GM12864 (cell line): Measurements from ENCODE around the gene AKAP9.
"Not testable (repeated sequence)": the region's sequence is repeated elsewhere in the genome, so short reads cannot be mapped to it uniquely, and the experiment has no call there.

ENCODE experiments used
- DNase-seq: peaks from one replicate; pipeline ENCODE4 v3.0.0-alpha.2; 2011; ENCODE audit warnings: low read depth
- H3K4me3 ChIP-seq: 2 replicates; pipeline ENCODE4 v1.5.1; 2011; ENCODE audit warnings: mild to moderate bottlenecking, low read depth, low read length, control low read depth
- CTCF ChIP-seq: IDR thresholded peaks from 2 replicates; pipeline ENCODE4 v1.5.1; 2011; ENCODE audit warnings: low read depth, mild to moderate bottlenecking, moderate library complexity, low read length, control low read depth, inconsistent platforms; ENCODE audit errors: missing control alignments

The AKAP9 gene

GRCh38 chr7:92100534-92100933 lies 159.9 kb downstream of the AKAP9 start:
- no peak for DNase-seq

GRCh38 chr7:92102862-92103261 lies 162.2 kb downstream of the AKAP9 start:
- not testable (repeated sequence) for DNase-seq, H3K4me3 ChIP-seq

More at GRCh38 chr7:92100534-92100933, 159.9 kb downstream of the AKAP9 start:
- no peak overlapping the region for H3K4me3 ChIP-seq
- TF ChIP-seq CTCF, result no peak

GRCh38 chr7:92108821-92109220 lies 168.2 kb downstream of the AKAP9 start:
- no peak for DNase-seq

GRCh38 chr7:92110857-92111256 lies 170.2 kb downstream of the AKAP9 start:
- H3K4me3 ChIP-seq, result no peak overlapping the region
- TF ChIP-seq CTCF, result no peak
- DNase-seq, result no peak

More at GRCh38 chr7:92108821-92109220, 168.2 kb downstream of the AKAP9 start:
- H3K4me3 ChIP-seq, result no peak overlapping the region
- TF ChIP-seq CTCF, result no peak

- H3K4me3 ChIP-seq, result no peak overlapping the region
- no peak for DNase-seq
- TF ChIP-seq CTCF, result no peak
These were observed 175.2 kb downstream of the AKAP9 start for GRCh38 chr7:92115821-92116220.

GRCh38 chr7:92116949-92117348 lies 176.3 kb downstream of the AKAP9 start:
- no peak for DNase-seq
- TF ChIP-seq CTCF, result no peak
- no peak overlapping the region for H3K4me3 ChIP-seq

GRCh38 chr7:92119213-92119759 lies 178.6 kb downstream of the AKAP9 start:
- no peak for TF ChIP-seq CTCF
- no peak for DNase-seq
- H3K4me3 ChIP-seq, result no peak overlapping the region
